ENCODE results near the gene MYOCD. TPM values are rescaled to one million over a fixed set of nuclear protein-coding genes. Genes with fewer than 3 reads are reported as not detected.

MYOCD gene
- total and polyA plus RNA-seq, 4 donors, result 0.05 to 0.59 (median 0.23) TPM

DNA sequence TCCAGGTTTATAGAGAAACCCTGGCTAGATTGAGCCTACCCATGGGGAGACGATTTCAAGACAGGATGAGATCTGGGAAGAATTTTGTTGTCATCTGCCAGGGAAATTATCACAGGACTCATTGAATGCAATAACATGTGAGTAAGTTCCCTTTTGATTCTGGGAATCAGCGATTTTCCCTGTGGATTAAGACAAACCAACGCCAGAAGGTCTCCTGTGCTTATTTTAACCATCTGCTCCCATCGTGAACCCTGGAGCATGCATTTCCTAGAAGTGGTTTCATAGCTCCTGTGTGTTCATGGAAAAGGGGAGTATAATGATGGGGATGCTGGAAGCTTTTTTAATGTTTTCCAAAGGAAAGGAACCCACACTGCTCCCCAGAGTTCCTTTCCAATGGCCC lies 102.6 kb downstream of the MYOCD start:
- Histone ChIP-seq H3K4me1 (ENCODE audit: control insufficient read depth in 4 of 4, insufficient read depth in 4 of 4, low read length in 3 of 4) (no peaks in the 10 kb centered on the region), H3K27me3 (ENCODE audit: control insufficient read depth in 4 of 4, insufficient read depth in 4 of 4, low read length in 3 of 4) (peaks cover 0 to 3% (median 0%) of the 10 kb centered on the region in 4 donors), H3K36me3 (ENCODE audit: control insufficient read depth in 4 of 4, insufficient read depth in 3 of 4, low read depth in 1 of 4, low read length in 3 of 4) (no peaks in the 10 kb centered on the region), H3K4me3 (ENCODE audit: low read depth in 1 of 3, low read length in 3 of 3) (no peak overlapping the region), H3K9me3 (ENCODE audit: control insufficient read depth in 4 of 4, low read length in 3 of 4) (no peaks in the 10 kb centered on the region), H3K9ac (ENCODE audit: low read depth in 1 of 2, low read length in 2 of 2) (no peak overlapping the region), H3K27ac (ENCODE audit: low read depth in 1 of 2, low read length in 2 of 2) (no peak overlapping the region)
- TF ChIP-seq RAD21 (IDR thresholded peaks at IDR 0.05), result no peak
- TF ChIP-seq, protein P1, sequence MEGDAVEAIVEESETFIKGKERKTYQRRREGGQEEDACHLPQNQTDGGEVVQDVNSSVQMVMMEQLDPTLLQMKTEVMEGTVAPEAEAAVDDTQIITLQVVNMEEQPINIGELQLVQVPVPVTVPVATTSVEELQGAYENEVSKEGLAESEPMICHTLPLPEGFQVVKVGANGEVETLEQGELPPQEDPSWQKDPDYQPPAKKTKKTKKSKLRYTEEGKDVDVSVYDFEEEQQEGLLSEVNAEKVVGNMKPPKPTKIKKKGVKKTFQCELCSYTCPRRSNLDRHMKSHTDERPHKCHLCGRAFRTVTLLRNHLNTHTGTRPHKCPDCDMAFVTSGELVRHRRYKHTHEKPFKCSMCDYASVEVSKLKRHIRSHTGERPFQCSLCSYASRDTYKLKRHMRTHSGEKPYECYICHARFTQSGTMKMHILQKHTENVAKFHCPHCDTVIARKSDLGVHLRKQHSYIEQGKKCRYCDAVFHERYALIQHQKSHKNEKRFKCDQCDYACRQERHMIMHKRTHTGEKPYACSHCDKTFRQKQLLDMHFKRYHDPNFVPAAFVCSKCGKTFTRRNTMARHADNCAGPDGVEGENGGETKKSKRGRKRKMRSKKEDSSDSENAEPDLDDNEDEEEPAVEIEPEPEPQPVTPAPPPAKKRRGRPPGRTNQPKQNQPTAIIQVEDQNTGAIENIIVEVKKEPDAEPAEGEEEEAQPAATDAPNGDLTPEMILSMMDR (IDR thresholded peaks at IDR 0.05; ENCODE audit: low read depth, low read length, missing input control), result no peak
- no peak for TF ChIP-seq JUND (IDR thresholded peaks at IDR 0.05)
- no peak for TF ChIP-seq ATF3 (IDR thresholded peaks at IDR 0.05)
- TF ChIP-seq FOXA2 (IDR thresholded peaks at IDR 0.05), result no peak
- no peak for TF ChIP-seq RXRA (IDR thresholded peaks at IDR 0.05)
- no peak for TF ChIP-seq FOXA1 (IDR thresholded peaks at IDR 0.05)
- no peak for DNase-seq (ENCODE audit: low spot score)
- 62% methylated on average over 4 of the region's 4 CpGs for WGBS

- no peak overlapping the region for H3K4me3 ChIP-seq (ENCODE audit: low read depth in 1 of 3, low read length in 3 of 3)
- WGBS, result 89% methylated on average over 6 of the region's 6 CpGs
- H3K27ac ChIP-seq (ENCODE audit: low read depth in 1 of 2, low read length in 2 of 2), result no peak overlapping the region
- no peaks in the 10 kb centered on the region for H3K36me3 ChIP-seq (ENCODE audit: control insufficient read depth in 4 of 4, insufficient read depth in 3 of 4, low read depth in 1 of 4, low read length in 3 of 4)
- no peak for DNase-seq (ENCODE audit: low spot score)
- no peak overlapping the region for H3K9ac ChIP-seq (ENCODE audit: low read depth in 1 of 2, low read length in 2 of 2)
- no peaks in the 10 kb centered on the region for H3K9me3 ChIP-seq (ENCODE audit: control insufficient read depth in 4 of 4, low read length in 3 of 4)
- peaks cover 0 to 3% (median 0%) of the 10 kb centered on the region in 4 donors for H3K27me3 ChIP-seq (ENCODE audit: control insufficient read depth in 4 of 4, insufficient read depth in 4 of 4, low read length in 3 of 4)
- no peak for TF ChIP-seq HNF4G (IDR thresholded peaks at IDR 0.05)
- TF ChIP-seq, protein P2, sequence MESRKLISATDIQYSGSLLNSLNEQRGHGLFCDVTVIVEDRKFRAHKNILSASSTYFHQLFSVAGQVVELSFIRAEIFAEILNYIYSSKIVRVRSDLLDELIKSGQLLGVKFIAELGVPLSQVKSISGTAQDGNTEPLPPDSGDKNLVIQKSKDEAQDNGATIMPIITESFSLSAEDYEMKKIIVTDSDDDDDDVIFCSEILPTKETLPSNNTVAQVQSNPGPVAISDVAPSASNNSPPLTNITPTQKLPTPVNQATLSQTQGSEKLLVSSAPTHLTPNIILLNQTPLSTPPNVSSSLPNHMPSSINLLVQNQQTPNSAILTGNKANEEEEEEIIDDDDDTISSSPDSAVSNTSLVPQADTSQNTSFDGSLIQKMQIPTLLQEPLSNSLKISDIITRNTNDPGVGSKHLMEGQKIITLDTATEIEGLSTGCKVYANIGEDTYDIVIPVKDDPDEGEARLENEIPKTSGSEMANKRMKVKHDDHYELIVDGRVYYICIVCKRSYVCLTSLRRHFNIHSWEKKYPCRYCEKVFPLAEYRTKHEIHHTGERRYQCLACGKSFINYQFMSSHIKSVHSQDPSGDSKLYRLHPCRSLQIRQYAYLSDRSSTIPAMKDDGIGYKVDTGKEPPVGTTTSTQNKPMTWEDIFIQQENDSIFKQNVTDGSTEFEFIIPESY (IDR thresholded peaks at IDR 0.05), result no peak
- TF ChIP-seq REST (IDR thresholded peaks at IDR 0.05), result no peak
- no peak for TF ChIP-seq SP1 (IDR thresholded peaks at IDR 0.05)
- no peak for TF ChIP-seq ATF3 (IDR thresholded peaks at IDR 0.05)
- no peak for TF ChIP-seq HNF4A (conservative IDR thresholded peaks at IDR 0.05)
- no peak for TF ChIP-seq RAD21 (IDR thresholded peaks at IDR 0.05)
- no peak for TF ChIP-seq TAF1 (conservative IDR thresholded peaks at IDR 0.05)
- no peak for TF ChIP-seq MAX (IDR thresholded peaks at IDR 0.05)
- no peak for TF ChIP-seq YY1 (IDR thresholded peaks at IDR 0.05)
- no peak for TF ChIP-seq NR2F2 (IDR thresholded peaks at IDR 0.05)
- no peak for TF ChIP-seq FOXA2 (IDR thresholded peaks at IDR 0.05)
- no peak for TF ChIP-seq GABPA (IDR thresholded peaks at IDR 0.05 in 1 of 2, conservative IDR thresholded peaks at IDR 0.05 in 1 of 2)
- no peak for TF ChIP-seq JUND (IDR thresholded peaks at IDR 0.05)
- TF ChIP-seq RXRA (IDR thresholded peaks at IDR 0.05), result no peak
- no peak for TF ChIP-seq EGR1 (IDR thresholded peaks at IDR 0.05; ENCODE audit: low read depth in 2 of 2)
- H3K4me1 ChIP-seq (ENCODE audit: control insufficient read depth in 4 of 4, insufficient read depth in 4 of 4, low read length in 3 of 4), result no peaks in the 10 kb centered on the region
Measured at GRCh38 chr17:12769981-12770380, 104.3 kb downstream of the MYOCD start.
